Measurements from ENCODE around the gene ACYP1. TPM values are rescaled to one million over a fixed set of nuclear protein-coding genes. Genes with fewer than 3 reads are reported as not detected.

The ACYP1 gene
- total and polyA plus RNA-seq, 5 donors from 2014 or later, result 17.0 to 27.5 (median 21.7) TPM

DNA sequence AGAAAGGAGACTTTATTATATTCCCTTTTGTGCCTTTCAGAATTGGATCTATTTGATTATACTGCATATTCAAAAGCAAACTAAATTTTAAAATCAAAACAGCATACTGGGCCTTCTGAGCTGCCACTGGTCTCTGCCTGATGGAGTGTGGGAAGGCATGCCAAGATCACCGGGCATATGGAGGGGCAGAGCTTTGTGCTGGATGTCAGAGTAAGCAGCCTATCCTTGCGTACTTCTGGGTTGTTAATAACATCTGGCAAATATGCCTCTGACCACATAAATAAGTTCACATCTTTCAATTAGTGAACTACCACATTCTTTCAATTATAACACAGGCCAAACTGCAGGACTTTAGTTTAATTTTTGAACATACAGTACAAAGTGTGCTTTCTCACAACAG lies 30.9 kb downstream of the ACYP1 start:
- Mint-ChIP-seq H3K9me3 (no peaks in the 10 kb centered on the region), H3K36me3 (peaks cover 43% of the 10 kb centered on the region), H3K27me3 (no peaks in the 10 kb centered on the region)

DNA sequence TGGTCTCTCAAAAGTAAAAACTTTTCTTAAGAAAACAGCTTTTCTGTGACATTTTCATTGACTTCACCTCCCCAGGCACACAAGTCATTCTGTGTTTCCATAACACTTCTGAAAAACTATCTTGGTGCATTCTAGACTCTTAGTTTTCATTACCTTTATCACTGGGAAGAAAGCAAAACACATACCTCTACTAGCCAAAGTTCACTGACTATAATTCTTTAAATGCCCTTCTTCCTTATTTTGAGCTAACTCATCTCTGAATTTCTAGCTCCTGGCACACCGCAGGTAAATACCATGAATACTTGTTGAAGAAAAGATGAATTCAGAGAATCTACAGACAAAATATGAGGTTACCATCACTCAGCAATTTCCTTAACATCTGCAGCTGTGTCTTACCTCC lies 33.7 kb downstream of the ACYP1 start:
- ATAC-seq (ENCODE audit: low read depth in 2 of 2) (no peak), DNase-seq (no peak)
- Histone ChIP-seq H3K9me3 (ENCODE audit: control insufficient read depth in 2 of 2, low read length in 2 of 2) (no peaks in the 10 kb centered on the region), H3K4me1 (ENCODE audit: control insufficient read depth, insufficient read depth, low read length, poor library complexity, severe bottlenecking) (no peaks in the 10 kb centered on the region), H3K36me3 (ENCODE audit: control insufficient read depth, insufficient read depth, low read length) (peaks cover 27% of the 10 kb centered on the region), H3K27me3 (ENCODE audit: control insufficient read depth, insufficient read depth, low read length) (no peaks in the 10 kb centered on the region), H3K4me3 (ENCODE audit: low read depth, low read length) (no peak overlapping the region), H3K27ac (ENCODE audit: insufficient read depth, low read length, poor library complexity, severe bottlenecking) (no peak overlapping the region)
- no peak overlapping the region for H3K4me3 Mint-ChIP-seq
- peak overlapping the region in 1 of 3 donors; percentile 39 for H3K27ac Mint-ChIP-seq
- H3K4me1 Mint-ChIP-seq, result no peaks in the 10 kb centered on the region
- no peaks in the 10 kb centered on the region for H3K9me3 Mint-ChIP-seq
- H3K36me3 Mint-ChIP-seq, result peaks cover 28% of the 10 kb centered on the region
- H3K27me3 Mint-ChIP-seq, result no peaks in the 10 kb centered on the region

More for the DNA sequence above, 30.9 kb downstream of the ACYP1 start:
- DNase-seq, result no peak
- no peaks in the 10 kb centered on the region for H3K27me3 ChIP-seq (ENCODE audit: control insufficient read depth, insufficient read depth, low read length)
- peaks cover 0 to 6% (median 0%) of the 10 kb centered on the region in 4 donors for H3K4me1 Mint-ChIP-seq
- ATAC-seq (ENCODE audit: low read depth in 2 of 2), result no peak
- no peak overlapping the region for H3K4me3 Mint-ChIP-seq
- H3K36me3 ChIP-seq (ENCODE audit: control insufficient read depth, insufficient read depth, low read length), result peaks cover 24% of the 10 kb centered on the region
- H3K9me3 ChIP-seq (ENCODE audit: control insufficient read depth in 2 of 2, low read length in 2 of 2), result no peaks in the 10 kb centered on the region
- H3K4me3 ChIP-seq (ENCODE audit: low read depth, low read length), result no peak overlapping the region
- H3K27ac ChIP-seq (ENCODE audit: insufficient read depth, low read length, poor library complexity, severe bottlenecking), result no peak overlapping the region
- H3K4me1 ChIP-seq (ENCODE audit: control insufficient read depth, insufficient read depth, low read length, poor library complexity, severe bottlenecking), result no peaks in the 10 kb centered on the region
- H3K27ac Mint-ChIP-seq, result no peak overlapping the region

DNA sequence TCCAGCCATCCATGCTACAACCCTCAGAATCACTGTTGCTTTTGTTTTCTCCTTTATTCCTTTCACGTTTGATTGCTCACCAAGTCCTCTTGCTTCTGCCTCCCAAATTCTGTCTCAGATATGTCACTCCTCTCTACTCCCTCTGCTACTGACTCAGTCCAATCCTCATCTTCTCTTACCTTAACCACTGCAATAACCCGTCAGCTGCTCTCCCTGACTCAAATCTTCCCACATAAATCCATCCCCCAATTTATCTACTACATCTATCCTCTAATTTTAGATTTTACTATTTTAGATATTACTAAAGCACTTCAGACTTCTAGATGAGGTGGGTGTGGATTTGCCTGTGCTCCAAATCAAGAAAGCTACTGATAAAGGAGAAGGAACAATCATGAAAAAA lies 37.9 kb downstream of the ACYP1 start:
- Mint-ChIP-seq H3K4me1 (no peaks in the 10 kb centered on the region), H3K4me3 (no peak overlapping the region), H3K9me3 (no peaks in the 10 kb centered on the region), H3K27me3 (no peaks in the 10 kb centered on the region), H3K36me3 (peaks cover 16% of the 10 kb centered on the region), H3K27ac (no peak overlapping the region)
- H3K27me3 ChIP-seq (ENCODE audit: control insufficient read depth, insufficient read depth, low read length), result no peaks in the 10 kb centered on the region
- H3K36me3 ChIP-seq (ENCODE audit: control insufficient read depth, insufficient read depth, low read length), result peaks cover 33% of the 10 kb centered on the region
- no peak overlapping the region for H3K4me3 ChIP-seq (ENCODE audit: low read depth, low read length)
- H3K9me3 ChIP-seq (ENCODE audit: control insufficient read depth in 2 of 2, low read length in 2 of 2), result no peaks in the 10 kb centered on the region
- DNase-seq (no peak), ATAC-seq (ENCODE audit: low read depth in 2 of 2) (no peak)
- H3K4me1 ChIP-seq (ENCODE audit: control insufficient read depth, insufficient read depth, low read length, poor library complexity, severe bottlenecking), result no peaks in the 10 kb centered on the region
- H3K27ac ChIP-seq (ENCODE audit: insufficient read depth, low read length, poor library complexity, severe bottlenecking), result no peak overlapping the region

DNA sequence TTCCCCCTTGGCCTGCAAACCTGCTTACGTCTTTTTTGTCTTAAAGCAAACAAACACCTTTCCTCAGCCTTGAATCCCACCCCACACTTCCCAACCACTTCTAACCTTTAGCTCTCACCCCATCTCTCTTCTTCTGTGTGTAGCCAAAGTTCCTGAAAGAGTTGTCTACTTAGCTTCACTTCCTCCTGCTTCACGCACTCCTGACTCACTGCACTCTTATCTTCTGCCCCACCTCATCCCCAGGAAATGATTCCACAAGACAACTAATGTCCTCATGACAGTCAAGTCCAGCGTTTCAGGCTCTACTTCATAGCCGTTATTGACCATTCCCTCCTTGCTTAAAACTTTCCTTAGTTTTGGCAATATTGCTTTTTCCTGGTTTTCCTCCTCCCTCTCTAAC lies 38.7 kb downstream of the ACYP1 start:
- no peaks in the 10 kb centered on the region for H3K4me1 ChIP-seq (ENCODE audit: control insufficient read depth, insufficient read depth, low read length, poor library complexity, severe bottlenecking)
- DNase-seq (no peak), ATAC-seq (ENCODE audit: low read depth in 2 of 2) (no peak)
- Mint-ChIP-seq H3K27me3 (no peaks in the 10 kb centered on the region), H3K36me3 (peaks cover 15% of the 10 kb centered on the region), H3K4me3 (no peak overlapping the region), H3K27ac (no peak overlapping the region), H3K9me3 (no peaks in the 10 kb centered on the region), H3K4me1 (peaks cover 0 to 4% (median 0%) of the 10 kb centered on the region in 4 donors)
- H3K27me3 ChIP-seq (ENCODE audit: control insufficient read depth, insufficient read depth, low read length), result no peaks in the 10 kb centered on the region
- peaks cover 30% of the 10 kb centered on the region for H3K36me3 ChIP-seq (ENCODE audit: control insufficient read depth, insufficient read depth, low read length)
- H3K4me3 ChIP-seq (ENCODE audit: low read depth, low read length), result no peak overlapping the region
- no peaks in the 10 kb centered on the region for H3K9me3 ChIP-seq (ENCODE audit: control insufficient read depth in 2 of 2, low read length in 2 of 2)
- no peak overlapping the region for H3K27ac ChIP-seq (ENCODE audit: insufficient read depth, low read length, poor library complexity, severe bottlenecking)

DNA sequence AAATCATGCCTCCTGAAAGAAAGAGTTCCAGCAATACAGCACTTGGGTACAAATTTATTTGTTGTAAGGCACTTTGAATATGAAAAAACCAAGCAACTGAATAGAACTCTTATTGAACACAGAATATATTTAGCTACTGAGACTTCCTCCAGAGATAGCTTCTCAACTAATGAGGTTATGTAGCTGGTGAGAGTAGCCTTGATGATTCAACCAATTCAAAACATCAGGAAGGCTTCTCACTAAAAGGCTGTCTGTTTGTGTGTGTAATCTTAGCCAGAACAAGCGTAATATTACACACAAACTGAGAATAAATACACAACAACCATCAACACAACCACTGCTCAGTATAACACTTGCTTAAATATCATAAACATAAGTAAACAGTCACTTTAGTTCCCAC lies 40.7 kb downstream of the ACYP1 start:
- no peak overlapping the region for H3K4me3 ChIP-seq (ENCODE audit: low read depth, low read length)
- H3K27ac ChIP-seq (ENCODE audit: insufficient read depth, low read length, poor library complexity, severe bottlenecking), result no peak overlapping the region
- H3K4me1 ChIP-seq (ENCODE audit: control insufficient read depth, insufficient read depth, low read length, poor library complexity, severe bottlenecking), result no peaks in the 10 kb centered on the region
- Mint-ChIP-seq H3K4me3 (no peak overlapping the region), H3K36me3 (peaks cover 22% of the 10 kb centered on the region), H3K27me3 (no peaks in the 10 kb centered on the region), H3K9me3 (no peaks in the 10 kb centered on the region), H3K27ac (no peak overlapping the region), H3K4me1 (peaks cover 0 to 8% (median 0%) of the 10 kb centered on the region in 4 donors)
- peaks cover 39% of the 10 kb centered on the region for H3K36me3 ChIP-seq (ENCODE audit: control insufficient read depth, insufficient read depth, low read length)
- H3K9me3 ChIP-seq (ENCODE audit: control insufficient read depth in 2 of 2, low read length in 2 of 2), result no peaks in the 10 kb centered on the region
- ATAC-seq (ENCODE audit: low read depth in 2 of 2) (no peak), DNase-seq (no peak)
- no peaks in the 10 kb centered on the region for H3K27me3 ChIP-seq (ENCODE audit: control insufficient read depth, insufficient read depth, low read length)

DNA sequence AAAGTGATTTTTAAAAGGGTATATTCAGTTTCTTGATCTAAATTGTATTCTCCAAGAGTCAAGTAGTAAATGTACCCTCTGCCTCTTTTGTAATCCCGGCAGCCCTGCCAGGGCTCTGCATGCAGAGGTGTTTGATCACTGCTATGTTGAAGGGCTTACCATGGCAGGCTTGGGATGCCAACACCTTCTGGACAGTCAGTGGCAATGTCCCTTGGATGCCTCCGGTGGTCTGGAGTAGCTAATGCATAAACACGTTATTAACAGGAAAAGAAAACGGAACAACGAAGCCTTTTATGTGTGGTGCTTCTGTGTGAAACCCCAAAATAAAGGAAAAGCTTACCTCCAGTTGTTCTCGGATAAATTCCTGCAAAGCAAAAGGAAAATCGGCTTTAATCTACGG lies 41.2 kb downstream of the ACYP1 start:
- Histone ChIP-seq H3K27ac (ENCODE audit: insufficient read depth, low read length, poor library complexity, severe bottlenecking) (no peak overlapping the region), H3K27me3 (ENCODE audit: control insufficient read depth, insufficient read depth, low read length) (no peaks in the 10 kb centered on the region), H3K36me3 (ENCODE audit: control insufficient read depth, insufficient read depth, low read length) (peaks cover 39% of the 10 kb centered on the region), H3K4me3 (ENCODE audit: low read depth, low read length) (no peak overlapping the region), H3K9me3 (ENCODE audit: control insufficient read depth in 2 of 2, low read length in 2 of 2) (no peaks in the 10 kb centered on the region), H3K4me1 (ENCODE audit: control insufficient read depth, insufficient read depth, low read length, poor library complexity, severe bottlenecking) (no peaks in the 10 kb centered on the region)
- DNase-seq (peak in 1 of 3 donors; percentile 20), ATAC-seq (ENCODE audit: low read depth in 2 of 2) (no peak)
- H3K9me3 Mint-ChIP-seq, result no peaks in the 10 kb centered on the region
- peaks cover 0 to 8% (median 0%) of the 10 kb centered on the region in 4 donors for H3K4me1 Mint-ChIP-seq
- H3K36me3 Mint-ChIP-seq, result peaks cover 20% of the 10 kb centered on the region
- no peak overlapping the region for H3K4me3 Mint-ChIP-seq
- H3K27me3 Mint-ChIP-seq, result no peaks in the 10 kb centered on the region
- H3K27ac Mint-ChIP-seq, result peak overlapping the region in 1 of 3 donors; percentile 18

DNA sequence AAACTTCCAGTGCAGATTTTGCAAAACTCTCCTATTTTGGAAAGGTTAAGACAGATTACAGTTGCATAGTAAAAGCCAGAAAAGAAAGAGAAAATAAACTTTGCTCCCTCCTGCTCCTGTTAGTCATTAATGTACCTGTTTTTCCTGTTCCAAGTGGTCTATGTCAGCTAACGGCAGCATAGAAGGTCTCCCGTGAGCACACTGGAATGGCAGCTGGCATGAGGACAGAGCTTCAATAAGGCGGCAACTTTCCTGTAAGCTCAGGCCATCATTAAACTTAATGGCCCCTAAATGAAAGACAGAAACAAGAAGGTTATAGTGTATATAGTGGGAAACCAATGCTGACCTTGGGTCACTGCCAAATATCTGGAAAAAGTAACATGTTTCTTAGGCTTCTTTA lies 45.1 kb downstream of the ACYP1 start:
- DNase-seq (no peak), ATAC-seq (ENCODE audit: low read depth in 2 of 2) (no peak)
- no peaks in the 10 kb centered on the region for H3K27me3 ChIP-seq (ENCODE audit: control insufficient read depth, insufficient read depth, low read length)
- H3K4me3 ChIP-seq (ENCODE audit: low read depth, low read length), result no peak overlapping the region
- Mint-ChIP-seq H3K27ac (no peak overlapping the region), H3K27me3 (no peaks in the 10 kb centered on the region), H3K4me1 (peaks cover 0 to 8% (median 0%) of the 10 kb centered on the region in 4 donors), H3K4me3 (no peak overlapping the region), H3K9me3 (no peaks in the 10 kb centered on the region), H3K36me3 (peaks cover 35% of the 10 kb centered on the region)
- H3K27ac ChIP-seq (ENCODE audit: insufficient read depth, low read length, poor library complexity, severe bottlenecking), result no peak overlapping the region
- no peaks in the 10 kb centered on the region for H3K9me3 ChIP-seq (ENCODE audit: control insufficient read depth in 2 of 2, low read length in 2 of 2)
- H3K4me1 ChIP-seq (ENCODE audit: control insufficient read depth, insufficient read depth, low read length, poor library complexity, severe bottlenecking), result no peaks in the 10 kb centered on the region
- H3K36me3 ChIP-seq (ENCODE audit: control insufficient read depth, insufficient read depth, low read length), result peaks cover 55% of the 10 kb centered on the region

DNA sequence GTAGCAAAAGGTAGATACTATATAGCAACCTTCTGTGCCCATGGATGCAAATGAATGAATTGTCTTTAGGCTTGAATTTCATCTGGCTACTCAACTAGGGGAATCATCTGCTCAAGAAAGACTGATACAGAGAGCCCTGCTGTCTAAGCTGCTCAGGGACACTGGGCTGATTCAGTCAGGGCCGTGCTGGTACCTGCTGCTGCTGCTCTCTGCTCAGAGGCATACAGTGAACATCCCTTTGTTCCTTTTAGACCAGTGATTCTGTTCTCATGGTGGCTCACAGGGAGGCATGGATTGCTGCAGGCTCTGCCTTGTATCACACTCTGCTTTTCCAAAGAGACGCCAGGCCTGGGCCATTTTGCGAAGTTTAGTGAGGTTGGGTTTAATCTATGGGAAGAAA lies 47.0 kb downstream of the ACYP1 start:
- peaks cover 0 to 10% (median 0%) of the 10 kb centered on the region in 4 donors for H3K4me1 Mint-ChIP-seq
- no peak for ATAC-seq (ENCODE audit: low read depth in 2 of 2)
- no peak for DNase-seq
- no peaks in the 10 kb centered on the region for H3K9me3 Mint-ChIP-seq
- no peak overlapping the region for H3K4me3 Mint-ChIP-seq
- H3K4me1 ChIP-seq (ENCODE audit: control insufficient read depth, insufficient read depth, low read length, poor library complexity, severe bottlenecking), result no peaks in the 10 kb centered on the region
- H3K36me3 ChIP-seq (ENCODE audit: control insufficient read depth, insufficient read depth, low read length), result peaks cover 57% of the 10 kb centered on the region
- H3K9me3 ChIP-seq (ENCODE audit: control insufficient read depth in 2 of 2, low read length in 2 of 2), result no peaks in the 10 kb centered on the region
- H3K4me3 ChIP-seq (ENCODE audit: low read depth, low read length), result no peak overlapping the region
- peaks cover 30% of the 10 kb centered on the region for H3K36me3 Mint-ChIP-seq
- no peaks in the 10 kb centered on the region for H3K27me3 Mint-ChIP-seq
- H3K27me3 ChIP-seq (ENCODE audit: control insufficient read depth, insufficient read depth, low read length), result no peaks in the 10 kb centered on the region
- no peak overlapping the region for H3K27ac ChIP-seq (ENCODE audit: insufficient read depth, low read length, poor library complexity, severe bottlenecking)
- no peak overlapping the region for H3K27ac Mint-ChIP-seq
